HL-60 (cell line): Measurements from ENCODE around the gene HNF1B.

Source experiments
- DNase-seq, 2 experiments: peaks; one replicate each; pipeline ENCODE4 v3.0.0-alpha.2; 2010 to 2020; ENCODE audit warnings: low read depth in 1 of 2, low spot score in 1 of 2
- H3K27ac ChIP-seq: fragments of 250-450 bp; sonication (Bioruptor Pico); replicated peaks from 2 replicates; pipeline ENCODE4 v1.5.1; 2020; ENCODE audit warnings: mild to moderate bottlenecking, moderate library complexity
- H3K27me3 ChIP-seq: fragments of 250-450 bp; sonication (Bioruptor Pico); 2 replicates; pipeline ENCODE4 v1.5.1; 2021; ENCODE audit warnings: mild to moderate bottlenecking, moderate library complexity; ENCODE audit not compliant: insufficient read depth, poor library complexity, severe bottlenecking
- H3K4me3 ChIP-seq: replicated peaks from 2 replicates; pipeline ENCODE4 v1.5.1; 2011; ENCODE audit warnings: mild to moderate bottlenecking, control low read depth, low read length; ENCODE audit not compliant: insufficient read depth
- CTCF ChIP-seq: IDR thresholded peaks from one replicate; pipeline ENCODE4 v1.5.1; 2011; ENCODE audit warnings: low read length, control low read depth, inconsistent platforms; ENCODE audit not compliant: insufficient read depth
- GABPA ChIP-seq: IDR thresholded peaks from 2 replicates; pipeline ENCODE4 v1.6.1; 2012; ENCODE audit warnings: low read depth
- POLR2AphosphoS5 ChIP-seq: IDR thresholded peaks from 2 replicates; pipeline ENCODE4 v1.6.1; 2012; ENCODE audit warnings: low read depth
- REST ChIP-seq: IDR thresholded peaks from 2 replicates; pipeline ENCODE4 v1.6.1; 2012; ENCODE audit warnings: low read depth; ENCODE audit not compliant: insufficient replicate concordance
- SPI1 ChIP-seq: IDR thresholded peaks from 2 replicates; pipeline ENCODE4 v1.6.1; 2012; ENCODE audit warnings: low read depth, mild to moderate bottlenecking, borderline replicate concordance

HNF1B gene

GRCh38 chr17:37741341-37742115 lies 3.3 kb downstream of the HNF1B start:
- Histone ChIP-seq H3K4me3 (peak overlapping the region; percentile 31; the same call in 1 of the 2 replicates), H3K27ac (no peak overlapping the region), H3K27me3 (peaks cover 86% of the 10 kb centered on the region)
- no peak for DNase-seq
- TF ChIP-seq REST = no peak
- TF ChIP-seq POLR2AphosphoS5 = no peak
- TF ChIP-seq GABPA = no peak
- no peak for TF ChIP-seq CTCF
- TF ChIP-seq SPI1 = no peak

GRCh38 chr17:37740915-37741314 lies 3.9 kb downstream of the HNF1B start:
- Histone ChIP-seq H3K4me3 (no peak overlapping the region), H3K27ac (no peak overlapping the region), H3K27me3 (peaks cover 81% of the 10 kb centered on the region)
- TF ChIP-seq SPI1 = no peak
- no peak for TF ChIP-seq GABPA
- no peak for TF ChIP-seq REST
- TF ChIP-seq CTCF = no peak
- no peak for TF ChIP-seq POLR2AphosphoS5
- DNase-seq = no peak

GRCh38 chr17:37737971-37738370 lies 6.9 kb downstream of the HNF1B start:
- no peak overlapping the region for H3K27ac ChIP-seq
- H3K27me3 ChIP-seq = peaks cover 52% of the 10 kb centered on the region
- TF ChIP-seq GABPA (no peak), CTCF (no peak), POLR2AphosphoS5 (no peak), SPI1 (no peak), REST (no peak)
- H3K4me3 ChIP-seq = no peak overlapping the region
- no peak for DNase-seq
